ENCODE measurements around the gene S100A3.
"Not testable (repeated sequence)": the region's sequence is repeated elsewhere in the genome, so short reads cannot be mapped to it uniquely, and the experiment has no call there.

S100A3 gene

DNA sequence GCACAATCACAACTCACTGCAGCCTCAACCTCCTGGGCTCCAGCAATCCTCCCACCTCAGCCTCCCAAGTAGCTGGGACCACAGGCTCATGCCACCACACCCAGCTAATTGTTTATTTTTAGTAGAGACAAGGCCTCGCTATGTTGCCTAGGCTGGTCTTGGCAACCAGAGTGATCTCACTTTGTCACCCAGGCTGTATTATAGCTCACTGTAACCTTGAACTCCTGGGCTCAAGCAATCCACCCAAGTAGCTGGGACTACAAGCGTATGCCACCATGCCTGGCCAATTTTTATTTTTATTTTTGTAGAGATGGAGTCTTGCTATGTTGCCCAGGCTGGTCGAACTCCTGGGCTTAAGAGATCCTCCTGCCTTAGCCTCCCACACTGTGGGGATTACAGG is 13.0 kb upstream of the S100A3 start:
- not testable (repeated sequence) for H3K27ac Mint-ChIP-seq; H3K4me3 Mint-ChIP-seq; H3K36me3 Mint-ChIP-seq (ENCODE audit: low read depth); H3K27me3 Mint-ChIP-seq; H3K9me3 Mint-ChIP-seq
- peaks cover 23% of the 10 kb centered on the region for H3K4me1 Mint-ChIP-seq (ENCODE audit: low read depth)

DNA sequence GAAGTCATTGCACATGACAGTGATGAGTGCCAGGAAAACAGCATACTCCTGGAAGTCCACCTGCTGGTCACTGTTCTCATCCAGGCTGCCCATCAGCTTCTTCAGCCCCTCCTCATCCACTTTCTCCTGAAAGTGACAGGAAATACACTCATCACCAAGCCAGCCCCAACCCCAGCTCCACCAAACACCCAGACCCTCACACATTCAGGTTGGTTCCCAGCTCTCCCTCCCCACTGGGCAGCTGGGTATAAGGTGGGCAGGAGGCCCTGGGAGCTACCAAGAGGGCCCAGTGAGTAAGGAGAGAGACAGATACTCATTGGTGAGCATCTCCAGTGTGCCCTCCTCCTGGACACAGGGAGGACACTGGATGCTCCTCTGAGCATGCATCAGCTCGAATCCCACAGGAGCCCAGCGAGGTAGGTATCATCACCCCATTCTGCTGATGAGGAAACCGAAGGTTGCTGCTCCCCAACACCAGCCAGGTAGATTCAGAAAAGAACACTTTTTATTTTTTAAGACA is 12.5 kb upstream of the S100A3 start:
- Mint-ChIP-seq H3K9me3 (no peaks in the 10 kb centered on the region), H3K4me1 (ENCODE audit: low read depth) (peaks cover 18% of the 10 kb centered on the region), H3K36me3 (ENCODE audit: low read depth) (no peaks in the 10 kb centered on the region), H3K27me3 (no peaks in the 10 kb centered on the region), H3K4me3 (no peak overlapping the region), H3K27ac (no peak overlapping the region)

DNA sequence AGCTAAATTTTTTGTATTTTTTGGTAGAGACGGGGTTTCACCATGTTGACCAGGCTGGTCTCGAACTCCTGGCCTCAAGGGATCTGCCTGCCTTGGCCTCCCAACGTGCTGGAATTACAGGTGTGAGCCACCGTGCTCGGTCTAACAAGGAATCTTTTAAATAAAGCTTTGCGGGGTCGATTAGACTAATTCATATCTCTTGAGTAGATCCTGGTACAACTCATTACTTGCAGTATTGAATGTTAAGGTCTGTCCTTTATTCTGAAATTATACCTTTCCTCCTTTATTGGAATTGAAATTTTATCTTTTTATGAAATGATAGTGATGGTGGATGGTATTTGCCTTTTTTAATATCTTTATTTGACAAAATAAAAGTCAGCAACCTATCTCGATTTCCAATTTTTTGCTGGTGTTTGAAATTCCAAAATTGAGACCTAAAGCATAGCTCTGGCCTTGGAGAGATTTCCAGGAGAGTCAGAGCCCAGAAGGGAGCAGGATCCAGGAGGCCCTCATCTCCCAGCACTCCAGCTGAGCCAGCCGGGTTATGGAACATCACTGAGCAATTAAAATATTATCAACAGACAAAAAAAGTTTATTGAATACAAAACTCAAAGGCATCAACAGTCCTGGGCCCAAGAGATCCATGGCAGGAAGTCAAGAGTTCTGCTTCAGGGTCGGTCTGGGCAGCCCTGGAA is 11.9 kb upstream of the S100A3 start:
- no peaks in the 10 kb centered on the region for H3K9me3 Mint-ChIP-seq

DNA sequence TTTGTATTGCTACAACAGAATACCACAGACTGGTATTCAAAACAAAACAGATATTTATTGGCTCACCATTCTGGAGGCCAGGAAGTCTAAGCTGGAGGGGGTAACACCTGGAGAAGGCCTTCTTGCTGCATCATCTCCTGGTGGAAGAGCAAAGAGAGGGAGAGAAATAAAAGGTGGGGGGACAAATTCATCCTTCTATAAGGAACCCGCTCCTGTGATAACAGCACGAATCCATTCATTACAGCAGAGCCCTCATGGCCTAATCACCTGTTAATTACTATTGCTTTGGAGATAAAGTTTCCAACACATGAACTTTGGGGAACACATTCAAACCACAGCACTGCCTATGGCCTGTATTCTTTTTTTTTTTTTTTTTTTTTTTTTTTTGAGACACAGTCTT is 11.2 kb upstream of the S100A3 start:
- H3K9me3 Mint-ChIP-seq = no peaks in the 10 kb centered on the region
- peaks cover 5% of the 10 kb centered on the region for H3K4me1 Mint-ChIP-seq (ENCODE audit: low read depth)
- H3K27ac Mint-ChIP-seq = no peak overlapping the region
- H3K27me3 Mint-ChIP-seq = no peaks in the 10 kb centered on the region
- no peaks in the 10 kb centered on the region for H3K36me3 Mint-ChIP-seq (ENCODE audit: low read depth)
- no peak overlapping the region for H3K4me3 Mint-ChIP-seq

More for the DNA sequence above, 11.9 kb upstream of the S100A3 start:
- H3K4me3 Mint-ChIP-seq = no peak overlapping the region
- H3K36me3 Mint-ChIP-seq (ENCODE audit: low read depth) = no peaks in the 10 kb centered on the region
- no peak overlapping the region for H3K27ac Mint-ChIP-seq
- H3K4me1 Mint-ChIP-seq (ENCODE audit: low read depth) = peaks cover 12% of the 10 kb centered on the region
- H3K27me3 Mint-ChIP-seq = no peaks in the 10 kb centered on the region

DNA sequence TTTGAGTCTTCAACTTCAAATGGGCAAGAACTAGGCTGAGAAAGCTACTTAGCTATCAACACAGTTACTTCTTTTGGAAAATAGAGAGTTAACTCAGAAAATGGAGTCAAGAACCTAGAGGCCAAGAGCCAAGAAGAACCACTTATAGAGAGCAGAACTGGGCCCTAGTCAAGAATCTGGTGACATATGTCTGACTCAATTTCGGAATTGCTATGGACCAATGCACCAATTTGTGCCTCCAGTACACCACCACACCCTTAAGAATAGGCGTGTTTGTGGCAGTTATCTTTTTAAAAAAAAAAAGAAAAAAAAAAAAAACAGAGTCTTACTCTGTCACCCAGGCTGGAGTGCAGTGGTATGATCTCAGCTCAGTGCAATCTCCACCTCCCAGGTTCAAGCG is 8.8 kb upstream of the S100A3 start:
- Mint-ChIP-seq H3K27ac (no peak overlapping the region), H3K36me3 (ENCODE audit: low read depth) (no peaks in the 10 kb centered on the region), H3K4me3 (no peak overlapping the region), H3K9me3 (no peaks in the 10 kb centered on the region), H3K4me1 (ENCODE audit: low read depth) (no peaks in the 10 kb centered on the region), H3K27me3 (no peaks in the 10 kb centered on the region)

DNA sequence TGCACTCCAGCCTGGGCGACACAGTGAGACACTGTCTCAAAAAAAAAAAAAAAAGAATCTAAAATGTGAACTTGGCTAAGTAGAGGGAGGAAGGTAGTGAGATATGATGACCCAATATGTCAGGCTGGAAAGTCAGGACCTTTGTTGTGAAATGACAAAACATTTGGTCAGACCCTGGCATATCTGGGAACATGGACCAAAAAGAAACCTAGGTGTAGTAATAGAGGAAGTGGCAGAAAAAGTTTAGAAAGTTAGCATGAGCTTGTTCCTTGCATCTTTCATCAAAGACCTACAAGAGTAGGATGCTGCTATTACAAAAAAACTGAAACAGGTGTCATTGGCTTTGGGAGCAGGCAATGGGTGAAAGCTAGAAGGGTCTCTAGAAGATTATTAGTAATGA is 7.3 kb upstream of the S100A3 start:
- no peak overlapping the region for H3K4me3 Mint-ChIP-seq
- H3K9me3 Mint-ChIP-seq = no peaks in the 10 kb centered on the region
- H3K27me3 Mint-ChIP-seq = no peaks in the 10 kb centered on the region
- H3K36me3 Mint-ChIP-seq (ENCODE audit: low read depth) = no peaks in the 10 kb centered on the region
- no peak overlapping the region for H3K27ac Mint-ChIP-seq
- H3K4me1 Mint-ChIP-seq (ENCODE audit: low read depth) = no peaks in the 10 kb centered on the region

DNA sequence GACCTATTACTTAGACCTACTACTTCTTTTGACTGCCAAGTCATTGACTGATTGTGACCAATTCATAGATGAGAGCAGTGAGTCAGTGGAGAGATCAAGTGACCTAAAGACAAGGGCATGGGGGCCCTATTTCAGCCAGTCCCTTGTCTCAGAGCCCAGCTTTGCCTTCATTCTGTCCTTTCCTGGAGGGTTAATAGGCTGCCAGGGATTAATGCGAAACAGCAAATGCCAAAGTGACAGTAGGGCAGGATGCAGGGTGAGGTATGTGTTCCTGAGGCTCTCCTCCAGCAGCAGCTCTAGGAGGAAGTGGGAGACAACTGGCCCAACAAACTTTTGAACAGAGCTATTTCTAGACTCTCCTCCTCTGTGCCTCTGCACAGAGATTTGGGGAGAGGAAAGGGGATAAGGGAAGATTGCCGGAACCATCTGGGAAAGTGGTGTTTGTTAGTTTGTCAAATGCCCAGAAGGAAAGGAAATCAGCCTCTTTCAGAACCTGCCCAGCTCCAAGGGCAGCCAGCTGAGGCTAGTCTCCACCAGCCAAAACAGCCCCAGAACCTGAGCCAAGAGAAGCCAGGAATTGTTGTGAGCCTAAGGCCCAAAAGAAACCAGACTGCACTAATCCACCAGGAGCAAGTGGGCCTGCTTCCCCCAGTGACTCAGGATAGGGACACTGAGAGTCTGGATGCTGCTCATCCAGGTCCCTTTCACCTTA is 4.9 kb upstream of the S100A3 start:
- Mint-ChIP-seq H3K4me3 (no peak overlapping the region), H3K9me3 (no peaks in the 10 kb centered on the region), H3K27me3 (no peaks in the 10 kb centered on the region), H3K4me1 (ENCODE audit: low read depth) (no peaks in the 10 kb centered on the region), H3K27ac (no peak overlapping the region), H3K36me3 (ENCODE audit: low read depth) (no peaks in the 10 kb centered on the region)

DNA sequence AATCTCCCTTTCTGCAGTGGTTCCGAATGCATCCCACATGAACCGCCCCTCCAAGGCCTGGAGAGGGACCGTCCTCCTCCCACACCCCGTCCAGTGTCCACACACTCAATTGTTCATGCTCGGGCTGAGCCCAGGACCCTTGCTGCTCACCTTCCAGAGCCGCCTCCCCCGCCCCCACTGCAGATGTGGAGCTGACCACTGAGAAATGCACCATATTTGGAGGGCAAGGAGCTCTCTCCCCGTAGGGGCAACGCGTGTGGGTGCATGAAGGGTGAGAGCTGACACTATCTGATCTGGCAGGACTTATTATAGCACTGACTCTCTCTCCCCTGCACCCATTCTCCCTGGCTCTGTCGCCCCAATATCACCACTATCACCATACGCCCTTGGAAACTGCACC is 4.0 kb upstream of the S100A3 start:
- H3K9me3 Mint-ChIP-seq = no peaks in the 10 kb centered on the region
- no peaks in the 10 kb centered on the region for H3K27me3 Mint-ChIP-seq
- H3K27ac Mint-ChIP-seq = no peak overlapping the region
- no peaks in the 10 kb centered on the region for H3K36me3 Mint-ChIP-seq (ENCODE audit: low read depth)
- no peak overlapping the region for H3K4me3 Mint-ChIP-seq
- peaks cover 4% of the 10 kb centered on the region for H3K4me1 Mint-ChIP-seq (ENCODE audit: low read depth)

DNA sequence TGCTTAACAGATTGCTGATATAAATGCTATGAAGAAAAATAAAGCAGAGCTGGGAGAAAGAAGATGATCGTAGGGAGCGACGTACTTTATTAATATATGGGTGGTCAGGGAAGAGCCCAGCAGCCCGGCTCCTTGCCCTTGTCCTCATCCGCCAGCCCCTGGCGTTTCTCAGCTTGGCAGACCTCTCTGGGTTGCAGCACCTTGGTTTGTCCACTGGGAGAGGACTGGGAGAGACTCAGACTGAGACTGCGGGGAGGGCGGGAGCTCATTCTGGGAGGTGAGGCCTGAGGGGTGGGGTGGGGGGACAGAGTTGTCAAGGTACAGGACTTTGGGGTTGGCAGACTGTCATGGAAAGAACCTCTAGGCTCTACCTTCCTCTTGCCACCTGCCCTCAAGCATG is 3.3 kb upstream of the S100A3 start:
- H3K9me3 Mint-ChIP-seq = no peaks in the 10 kb centered on the region
- no peaks in the 10 kb centered on the region for H3K27me3 Mint-ChIP-seq
- H3K36me3 Mint-ChIP-seq (ENCODE audit: low read depth) = no peaks in the 10 kb centered on the region
- no peak overlapping the region for H3K27ac Mint-ChIP-seq
- H3K4me3 Mint-ChIP-seq = no peak overlapping the region
- H3K4me1 Mint-ChIP-seq (ENCODE audit: low read depth) = peaks cover 4% of the 10 kb centered on the region

DNA sequence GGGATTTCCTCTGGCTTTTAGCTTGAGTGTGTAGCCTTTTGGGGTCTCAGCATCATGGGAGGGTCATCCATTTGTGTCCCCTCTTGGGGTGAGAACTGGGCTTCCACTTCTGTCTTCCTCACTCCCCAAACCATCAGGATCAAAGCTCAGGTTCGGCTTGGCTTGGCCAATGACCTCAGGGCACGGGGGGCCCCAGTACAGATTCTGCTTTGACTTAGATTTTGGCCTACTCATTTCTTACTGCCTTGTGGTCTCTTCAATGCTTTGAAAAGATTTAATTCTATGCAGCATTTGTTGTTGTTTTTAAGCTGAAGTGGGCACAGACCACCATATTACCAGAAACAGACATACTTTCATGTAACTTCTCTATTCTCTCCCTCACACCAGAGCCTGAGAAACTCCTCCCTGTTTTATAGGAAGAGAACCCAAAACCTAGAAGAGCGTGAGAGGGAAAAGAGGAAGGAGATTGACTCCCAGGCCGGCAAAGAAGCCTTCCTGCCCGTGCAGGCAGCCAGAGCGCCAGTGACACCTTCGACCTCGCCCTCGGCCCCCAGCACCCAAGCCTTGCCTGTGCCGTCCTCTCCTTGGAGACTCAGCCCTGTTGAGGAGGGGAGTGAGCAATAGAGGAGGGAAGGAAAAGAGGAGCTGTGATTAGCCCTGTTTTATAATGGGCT is 1.9 kb upstream of the S100A3 start:
- Mint-ChIP-seq H3K36me3 (ENCODE audit: low read depth) (no peaks in the 10 kb centered on the region), H3K4me3 (no peak overlapping the region), H3K9me3 (no peaks in the 10 kb centered on the region), H3K27ac (no peak overlapping the region), H3K27me3 (no peaks in the 10 kb centered on the region), H3K4me1 (ENCODE audit: low read depth) (peaks cover 11% of the 10 kb centered on the region)

DNA sequence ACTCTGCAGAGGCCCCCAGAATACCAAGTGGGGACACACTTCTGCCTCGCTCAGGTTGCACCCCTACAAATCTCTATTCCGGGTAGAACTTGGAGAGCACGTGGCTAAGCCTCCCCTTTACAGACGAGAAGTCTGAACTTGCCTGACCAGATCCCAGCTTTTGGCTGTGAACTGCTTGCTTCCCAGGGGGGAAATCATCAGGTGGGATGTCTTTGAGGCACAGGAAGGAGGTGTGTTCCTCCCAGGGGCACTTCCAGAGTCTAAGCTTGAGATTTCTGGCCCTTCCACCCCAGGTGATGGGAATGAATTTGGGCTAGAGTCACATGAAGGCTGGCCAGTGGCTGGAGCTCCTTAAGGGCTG is 1.3 kb upstream of the S100A3 start:
- Mint-ChIP-seq H3K4me1 (ENCODE audit: low read depth) (peaks cover 17% of the 10 kb centered on the region), H3K36me3 (ENCODE audit: low read depth) (no peaks in the 10 kb centered on the region), H3K4me3 (no peak overlapping the region), H3K27me3 (no peaks in the 10 kb centered on the region), H3K9me3 (no peaks in the 10 kb centered on the region), H3K27ac (no peak overlapping the region)

DNA sequence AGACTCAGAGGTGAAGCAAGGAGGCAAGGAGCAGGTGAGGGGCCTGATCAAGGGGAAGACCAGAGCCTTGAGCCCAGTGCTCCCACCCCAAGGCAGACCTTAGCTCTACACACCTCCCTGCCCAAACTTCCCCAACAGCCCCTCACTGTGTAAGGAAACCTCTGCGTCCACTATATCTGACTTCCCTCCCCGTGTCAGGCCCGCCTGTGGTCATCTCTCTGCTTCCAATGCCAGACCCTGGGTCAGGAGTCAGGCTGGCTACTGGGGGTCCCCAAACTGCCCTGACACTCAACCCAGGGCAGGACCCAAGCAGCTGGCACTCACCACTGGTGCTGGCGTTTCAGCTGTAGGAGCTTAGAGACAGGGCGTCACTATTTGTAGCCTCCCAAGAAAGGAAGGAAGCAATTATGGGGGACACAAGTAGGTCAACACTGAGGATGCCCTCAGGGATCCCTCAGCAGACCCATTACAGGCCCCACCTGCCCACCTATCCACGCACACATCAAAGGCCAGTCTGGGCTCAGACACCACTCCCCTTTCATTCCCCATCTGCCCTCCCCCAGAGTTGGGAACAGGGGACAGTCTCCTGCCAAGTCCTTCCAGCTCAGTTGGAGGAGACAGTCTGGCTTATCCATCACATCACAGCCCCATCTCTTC is 811 bp upstream of the S100A3 start:
- no peak overlapping the region for H3K27ac Mint-ChIP-seq
- H3K4me1 Mint-ChIP-seq (ENCODE audit: low read depth) = peaks cover 22% of the 10 kb centered on the region
- no peaks in the 10 kb centered on the region for H3K9me3 Mint-ChIP-seq
- H3K27me3 Mint-ChIP-seq = no peaks in the 10 kb centered on the region
- H3K4me3 Mint-ChIP-seq = no peak overlapping the region
- peaks cover under 1% of the 10 kb centered on the region for H3K36me3 Mint-ChIP-seq (ENCODE audit: low read depth)

DNA sequence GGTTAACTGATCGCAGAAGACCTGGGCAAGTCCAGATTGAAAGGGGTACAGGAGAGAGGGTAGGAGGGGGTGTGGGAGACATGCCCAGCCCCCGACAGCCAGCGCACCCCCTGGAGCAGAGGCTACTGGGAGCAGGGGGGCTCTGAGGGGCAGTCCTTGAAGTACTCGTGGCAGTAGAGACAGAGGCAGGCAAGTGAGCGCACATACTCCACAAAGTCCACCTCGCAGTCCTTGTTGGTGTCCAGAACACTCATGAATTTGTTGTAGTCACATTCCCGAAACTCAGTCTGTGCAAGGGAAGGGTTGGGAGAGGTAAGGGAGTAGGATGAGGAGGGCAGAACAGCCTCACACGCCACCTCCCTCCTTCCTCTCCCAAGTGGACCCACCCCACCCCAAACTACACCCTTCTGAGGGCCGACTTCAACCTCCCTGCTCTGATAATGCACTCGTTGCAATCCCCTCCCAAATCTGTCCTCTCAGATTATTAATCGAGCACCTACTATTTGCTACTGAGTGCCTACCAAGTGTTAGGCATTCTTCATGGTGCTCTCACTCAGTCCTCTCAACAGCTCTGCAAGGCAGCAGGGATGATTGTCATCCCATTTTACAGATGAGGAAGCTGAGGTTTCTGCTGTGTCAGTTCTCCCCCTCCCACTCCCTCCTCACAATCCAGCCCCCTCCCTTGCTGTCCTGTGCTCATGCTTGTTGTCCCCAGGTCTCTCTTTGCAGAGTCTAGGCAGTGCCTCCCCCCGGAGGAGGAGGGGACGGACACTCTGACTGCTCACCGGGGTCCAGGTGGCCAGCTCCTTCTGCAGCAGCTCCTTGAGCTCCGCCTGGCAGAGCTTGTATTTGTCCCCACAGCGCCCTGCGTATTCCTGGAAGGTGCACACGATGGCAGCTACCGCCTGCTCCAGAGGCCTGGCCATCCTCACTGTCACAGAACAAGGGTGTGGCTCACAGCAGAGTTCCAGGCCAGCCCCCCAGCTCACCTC is 1.2 kb downstream of the S100A3 start:
- H3K27ac Mint-ChIP-seq = no peak overlapping the region
- no peaks in the 10 kb centered on the region for H3K9me3 Mint-ChIP-seq
- H3K4me3 Mint-ChIP-seq = no peak overlapping the region

More for the DNA sequence above, 1.2 kb downstream of the S100A3 start:
- H3K27me3 Mint-ChIP-seq = no peaks in the 10 kb centered on the region
- peaks cover 10% of the 10 kb centered on the region for H3K36me3 Mint-ChIP-seq (ENCODE audit: low read depth)
- H3K4me1 Mint-ChIP-seq (ENCODE audit: low read depth) = peaks cover 42% of the 10 kb centered on the region

Measured in stimulated activated naive CD8-positive, alpha-beta T cell treated with anti-CD3 and anti-CD28 coated beads, Interleukin-15, Interleukin-2, amounts not matched to agents 100 ng/mL and 50 ng/mL, for 24 hours (primary cell).